ENCODE results near the gene PLA2G2F.

The PLA2G2F gene

DNA sequence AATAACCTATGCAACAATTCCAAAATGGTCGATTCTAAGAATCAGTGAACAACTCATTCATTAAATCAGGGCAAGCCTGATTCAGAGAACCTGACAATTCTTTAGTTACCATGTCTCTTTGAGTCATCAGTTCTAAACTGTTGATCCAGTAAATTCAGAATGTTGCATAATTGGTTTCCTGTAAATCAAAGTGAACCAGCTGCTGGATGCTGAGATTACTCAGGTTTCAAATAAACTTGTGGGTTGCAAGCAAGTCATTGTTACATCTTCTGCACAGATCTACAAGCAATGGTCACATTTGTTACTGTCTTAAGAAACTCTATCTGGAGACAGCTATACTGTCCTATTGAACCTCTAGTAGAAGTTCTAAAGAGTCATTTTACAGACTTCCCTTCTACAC is 36.2 kb upstream of the PLA2G2F start:
- H3K27me3 ChIP-seq (ENCODE audit: control insufficient read depth, insufficient read depth, low read length): no peaks in the 10 kb centered on the region
- no peak overlapping the region for H3K4me3 ChIP-seq (ENCODE audit: low read depth, low read length)
- no peak overlapping the region for H3K9ac ChIP-seq (ENCODE audit: low read depth, low read length)
- H3K4me1 ChIP-seq (ENCODE audit: control insufficient read depth, insufficient read depth, low read length): no peaks in the 10 kb centered on the region
- H3K27ac ChIP-seq (ENCODE audit: low read depth, low read length): no peak overlapping the region
- peaks cover 7% of the 10 kb centered on the region for H3K9me3 ChIP-seq (ENCODE audit: control insufficient read depth, insufficient read depth, low read length)
- no peaks in the 10 kb centered on the region for H3K36me3 ChIP-seq (ENCODE audit: control insufficient read depth, insufficient read depth, low read length)

DNA sequence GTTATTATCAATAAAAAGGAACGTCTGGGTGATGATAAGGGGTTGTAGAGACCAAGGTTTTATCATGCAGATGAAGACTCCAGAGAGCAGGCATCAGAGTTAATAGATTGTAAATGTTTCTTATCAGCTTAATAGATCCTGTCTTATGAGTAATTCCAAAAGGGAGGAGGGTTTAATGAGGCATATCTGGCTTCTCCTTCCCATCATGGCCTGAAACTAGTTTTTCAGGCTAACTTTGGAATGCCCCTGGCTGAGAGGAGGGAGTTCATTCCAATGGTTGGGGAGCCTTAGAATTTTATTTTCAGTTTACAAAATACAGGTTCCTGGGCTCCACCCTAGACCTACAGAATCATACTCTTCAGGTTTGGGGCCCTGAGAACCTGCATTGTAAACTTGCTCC is 33.3 kb upstream of the PLA2G2F start:
- Histone ChIP-seq H3K4me1 (ENCODE audit: control insufficient read depth, insufficient read depth, low read length) (no peaks in the 10 kb centered on the region), H3K9ac (ENCODE audit: low read depth, low read length) (no peak overlapping the region), H3K4me3 (ENCODE audit: low read depth, low read length) (no peak overlapping the region), H3K36me3 (ENCODE audit: control insufficient read depth, insufficient read depth, low read length) (no peaks in the 10 kb centered on the region), H3K27me3 (ENCODE audit: control insufficient read depth, insufficient read depth, low read length) (no peaks in the 10 kb centered on the region), H3K9me3 (ENCODE audit: control insufficient read depth, insufficient read depth, low read length) (no peaks in the 10 kb centered on the region; the same call in 1 of the 2 replicates), H3K27ac (ENCODE audit: low read depth, low read length) (no peak overlapping the region)

DNA sequence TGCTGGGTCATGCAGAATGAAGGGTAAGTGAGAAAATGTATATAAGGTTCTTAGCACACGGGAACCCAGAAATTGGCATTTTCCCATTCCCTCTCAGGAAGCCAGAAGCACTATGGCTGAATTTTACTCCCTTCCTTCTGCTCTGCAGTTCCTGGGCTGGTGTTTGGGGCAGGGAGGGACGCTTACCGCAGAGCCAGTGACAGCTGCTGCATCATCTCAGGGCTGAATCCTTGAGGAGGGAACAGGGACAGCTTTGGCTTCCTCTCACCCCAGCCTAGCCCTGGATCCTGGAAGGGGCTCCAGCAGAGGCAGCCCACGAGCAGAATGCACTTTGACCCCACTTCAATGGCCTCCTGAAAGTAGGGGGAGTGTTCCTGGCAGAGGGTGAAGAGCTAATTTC is 31.8 kb upstream of the PLA2G2F start:
- H3K36me3 ChIP-seq (ENCODE audit: control insufficient read depth, insufficient read depth, low read length): no peaks in the 10 kb centered on the region
- no peak overlapping the region for H3K9ac ChIP-seq (ENCODE audit: low read depth, low read length)

DNA sequence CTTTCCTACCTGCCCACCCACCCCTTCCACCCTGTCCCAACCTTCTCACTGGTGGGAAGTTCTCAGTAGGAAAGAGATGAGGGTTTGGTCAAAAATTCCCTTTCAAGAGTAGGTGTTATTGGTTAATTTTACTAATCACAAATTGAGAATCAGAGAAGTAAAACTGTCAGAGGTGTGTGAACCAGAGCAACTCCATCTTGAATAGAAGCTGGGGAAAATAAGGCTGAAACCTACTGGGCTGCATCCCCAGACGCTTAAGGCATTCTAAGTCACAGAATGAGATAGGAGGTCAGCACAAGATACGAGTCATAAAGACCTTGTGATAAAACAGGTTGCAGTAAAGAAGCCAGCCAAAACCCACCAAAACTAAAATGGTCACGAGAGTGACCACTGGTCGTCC is 31.3 kb upstream of the PLA2G2F start:
- H3K27ac ChIP-seq (ENCODE audit: low read depth, low read length): no peak overlapping the region
- H3K4me3 ChIP-seq (ENCODE audit: low read depth, low read length): no peak overlapping the region
- H3K36me3 ChIP-seq (ENCODE audit: control insufficient read depth, insufficient read depth, low read length): no peaks in the 10 kb centered on the region
- H3K9ac ChIP-seq (ENCODE audit: low read depth, low read length): no peak overlapping the region
- no peaks in the 10 kb centered on the region for H3K4me1 ChIP-seq (ENCODE audit: control insufficient read depth, insufficient read depth, low read length)
- no peaks in the 10 kb centered on the region; the same call in 1 of the 2 replicates for H3K9me3 ChIP-seq (ENCODE audit: control insufficient read depth, insufficient read depth, low read length)
- no peaks in the 10 kb centered on the region for H3K27me3 ChIP-seq (ENCODE audit: control insufficient read depth, insufficient read depth, low read length)

More for the DNA sequence above, 31.8 kb upstream of the PLA2G2F start:
- H3K27me3 ChIP-seq (ENCODE audit: control insufficient read depth, insufficient read depth, low read length): no peaks in the 10 kb centered on the region
- H3K4me1 ChIP-seq (ENCODE audit: control insufficient read depth, insufficient read depth, low read length): no peaks in the 10 kb centered on the region
- no peak overlapping the region for H3K27ac ChIP-seq (ENCODE audit: low read depth, low read length)
- no peak overlapping the region for H3K4me3 ChIP-seq (ENCODE audit: low read depth, low read length)
- no peaks in the 10 kb centered on the region; the same call in 1 of the 2 replicates for H3K9me3 ChIP-seq (ENCODE audit: control insufficient read depth, insufficient read depth, low read length)

DNA sequence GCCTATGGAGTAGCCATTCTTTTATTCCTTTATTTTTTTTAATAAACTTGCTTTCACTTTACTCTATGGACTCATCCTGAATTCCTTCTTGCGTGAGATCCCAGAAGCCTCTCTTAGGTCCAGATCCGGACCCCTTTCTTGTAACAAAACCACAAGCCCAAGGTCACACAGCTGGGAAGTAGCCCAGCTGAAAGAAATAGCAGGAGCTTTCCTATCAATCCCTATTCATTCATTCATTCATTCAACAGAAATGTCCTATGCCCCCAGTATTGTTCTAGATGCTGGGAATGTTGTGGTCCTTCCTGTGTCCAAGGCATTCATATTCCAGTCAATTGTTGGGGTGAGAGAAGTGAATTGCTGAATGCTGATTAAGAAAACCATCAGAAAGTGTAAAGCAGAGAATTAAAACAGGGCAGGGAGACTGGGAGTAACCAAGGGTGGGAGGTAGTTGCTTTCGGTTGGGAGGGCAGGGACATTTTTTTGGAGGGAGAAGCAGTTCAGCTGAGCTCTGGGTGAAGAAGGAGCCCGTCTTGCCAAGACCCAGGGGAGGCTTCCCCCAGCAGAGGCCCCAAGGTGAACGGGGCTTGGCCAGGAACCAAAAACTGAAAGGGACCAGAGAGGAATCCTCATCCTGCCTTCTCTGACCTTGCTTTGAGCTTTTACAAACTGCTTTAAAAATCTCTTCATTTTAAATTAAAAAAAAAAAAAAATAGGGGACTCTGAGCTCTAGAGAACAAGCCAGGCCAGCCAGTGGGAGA is 30.6 kb upstream of the PLA2G2F start:
- Histone ChIP-seq H3K9me3 (ENCODE audit: control insufficient read depth, insufficient read depth, low read length) (no peaks in the 10 kb centered on the region; the same call in 1 of the 2 replicates), H3K4me3 (ENCODE audit: low read depth, low read length) (no peak overlapping the region), H3K27ac (ENCODE audit: low read depth, low read length) (no peak overlapping the region), H3K9ac (ENCODE audit: low read depth, low read length) (no peak overlapping the region), H3K27me3 (ENCODE audit: control insufficient read depth, insufficient read depth, low read length) (no peaks in the 10 kb centered on the region), H3K36me3 (ENCODE audit: control insufficient read depth, insufficient read depth, low read length) (no peaks in the 10 kb centered on the region), H3K4me1 (ENCODE audit: control insufficient read depth, insufficient read depth, low read length) (no peaks in the 10 kb centered on the region)

DNA sequence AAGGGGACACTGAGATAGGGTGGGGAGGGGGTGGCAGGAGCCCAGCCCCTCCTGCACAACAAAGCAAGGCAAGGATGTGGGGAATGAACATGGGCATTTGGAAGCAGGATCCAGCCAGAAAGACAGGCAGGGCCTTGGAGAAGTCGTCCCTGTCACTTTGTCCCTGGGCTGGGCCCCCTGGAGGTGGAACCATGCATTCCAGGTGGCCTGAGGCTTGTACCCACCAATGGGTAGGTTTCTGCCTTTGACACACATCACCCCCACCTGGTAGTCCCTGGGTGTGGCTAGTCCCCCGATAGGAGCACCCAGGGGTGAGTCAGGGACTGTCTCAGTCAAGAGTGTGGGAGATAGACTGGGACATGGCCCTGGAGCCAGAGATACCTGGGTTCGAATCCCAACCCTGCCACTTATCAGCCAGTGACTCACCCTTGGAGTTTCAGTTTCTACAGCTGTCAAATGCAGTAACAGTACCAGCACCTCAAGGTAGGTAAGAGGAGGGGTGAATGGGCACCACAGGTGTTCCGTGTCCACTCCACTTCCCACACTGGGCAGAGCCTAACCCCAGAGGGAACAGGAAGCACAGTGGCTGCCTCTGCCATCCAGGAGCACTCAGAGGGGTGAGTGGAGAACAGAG is 29.8 kb upstream of the PLA2G2F start:
- no peaks in the 10 kb centered on the region for H3K27me3 ChIP-seq (ENCODE audit: control insufficient read depth, insufficient read depth, low read length)
- no peak overlapping the region for H3K4me3 ChIP-seq (ENCODE audit: low read depth, low read length)
- H3K9me3 ChIP-seq (ENCODE audit: control insufficient read depth, insufficient read depth, low read length): no peaks in the 10 kb centered on the region; the same call in 1 of the 2 replicates
- H3K36me3 ChIP-seq (ENCODE audit: control insufficient read depth, insufficient read depth, low read length): no peaks in the 10 kb centered on the region
- H3K4me1 ChIP-seq (ENCODE audit: control insufficient read depth, insufficient read depth, low read length): peaks cover under 1% of the 10 kb centered on the region; the same call in 1 of the 2 replicates
- H3K9ac ChIP-seq (ENCODE audit: low read depth, low read length): no peak overlapping the region
- no peak overlapping the region for H3K27ac ChIP-seq (ENCODE audit: low read depth, low read length)

DNA sequence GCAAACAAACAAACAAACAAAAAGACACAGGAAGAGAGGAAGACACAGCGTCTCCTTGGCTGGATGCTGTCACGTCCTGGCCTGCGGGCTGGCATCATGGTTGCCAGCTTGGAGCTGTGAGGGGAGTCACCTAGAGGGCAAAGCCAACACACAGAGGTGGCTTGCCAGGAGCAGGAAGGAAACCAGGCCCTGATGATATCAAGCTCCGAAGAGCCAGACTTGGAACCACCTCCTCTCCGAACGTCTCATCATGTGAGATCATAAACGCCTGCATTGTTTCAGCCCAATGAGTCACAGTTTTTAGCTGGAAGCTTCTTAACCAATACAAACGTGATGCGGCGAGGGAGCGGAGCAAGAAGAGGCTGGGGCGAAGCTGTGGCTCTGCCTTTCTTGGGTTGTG is 28.4 kb upstream of the PLA2G2F start:
- no peaks in the 10 kb centered on the region for H3K36me3 ChIP-seq (ENCODE audit: control insufficient read depth, insufficient read depth, low read length)
- H3K9ac ChIP-seq (ENCODE audit: low read depth, low read length): no peak overlapping the region
- H3K9me3 ChIP-seq (ENCODE audit: control insufficient read depth, insufficient read depth, low read length): no peaks in the 10 kb centered on the region
- no peaks in the 10 kb centered on the region for H3K27me3 ChIP-seq (ENCODE audit: control insufficient read depth, insufficient read depth, low read length)
- H3K4me1 ChIP-seq (ENCODE audit: control insufficient read depth, insufficient read depth, low read length): peaks cover 4% of the 10 kb centered on the region; the same call in 1 of the 2 replicates
- H3K27ac ChIP-seq (ENCODE audit: low read depth, low read length): no peak overlapping the region
- no peak overlapping the region for H3K4me3 ChIP-seq (ENCODE audit: low read depth, low read length)

DNA sequence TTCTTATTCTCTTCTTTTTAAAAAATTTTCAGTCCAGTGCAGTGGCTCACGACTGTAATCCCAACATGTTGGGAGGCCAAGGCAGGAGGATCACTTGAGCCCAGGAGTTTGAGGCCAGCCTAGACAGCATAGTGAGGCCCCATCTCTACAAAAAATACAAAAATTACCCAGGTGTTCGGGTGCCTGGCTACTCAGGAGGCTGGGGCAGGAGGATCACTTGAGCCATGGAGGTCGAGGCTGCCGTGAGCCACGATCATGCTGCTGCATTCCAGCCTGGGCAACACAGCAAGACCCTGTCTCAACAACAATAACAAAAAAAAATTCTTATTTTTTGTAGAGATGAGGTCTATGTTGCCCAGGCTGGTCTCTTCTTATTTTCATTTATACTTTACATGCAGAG is 27.7 kb upstream of the PLA2G2F start:
- Histone ChIP-seq H3K27ac (ENCODE audit: low read depth, low read length) (no peak overlapping the region), H3K4me1 (ENCODE audit: control insufficient read depth, insufficient read depth, low read length) (peaks cover 4% of the 10 kb centered on the region; the same call in 1 of the 2 replicates), H3K4me3 (ENCODE audit: low read depth, low read length) (no peak overlapping the region), H3K9ac (ENCODE audit: low read depth, low read length) (no peak overlapping the region), H3K9me3 (ENCODE audit: control insufficient read depth, insufficient read depth, low read length) (no peaks in the 10 kb centered on the region), H3K27me3 (ENCODE audit: control insufficient read depth, insufficient read depth, low read length) (no peaks in the 10 kb centered on the region), H3K36me3 (ENCODE audit: control insufficient read depth, insufficient read depth, low read length) (no peaks in the 10 kb centered on the region)

DNA sequence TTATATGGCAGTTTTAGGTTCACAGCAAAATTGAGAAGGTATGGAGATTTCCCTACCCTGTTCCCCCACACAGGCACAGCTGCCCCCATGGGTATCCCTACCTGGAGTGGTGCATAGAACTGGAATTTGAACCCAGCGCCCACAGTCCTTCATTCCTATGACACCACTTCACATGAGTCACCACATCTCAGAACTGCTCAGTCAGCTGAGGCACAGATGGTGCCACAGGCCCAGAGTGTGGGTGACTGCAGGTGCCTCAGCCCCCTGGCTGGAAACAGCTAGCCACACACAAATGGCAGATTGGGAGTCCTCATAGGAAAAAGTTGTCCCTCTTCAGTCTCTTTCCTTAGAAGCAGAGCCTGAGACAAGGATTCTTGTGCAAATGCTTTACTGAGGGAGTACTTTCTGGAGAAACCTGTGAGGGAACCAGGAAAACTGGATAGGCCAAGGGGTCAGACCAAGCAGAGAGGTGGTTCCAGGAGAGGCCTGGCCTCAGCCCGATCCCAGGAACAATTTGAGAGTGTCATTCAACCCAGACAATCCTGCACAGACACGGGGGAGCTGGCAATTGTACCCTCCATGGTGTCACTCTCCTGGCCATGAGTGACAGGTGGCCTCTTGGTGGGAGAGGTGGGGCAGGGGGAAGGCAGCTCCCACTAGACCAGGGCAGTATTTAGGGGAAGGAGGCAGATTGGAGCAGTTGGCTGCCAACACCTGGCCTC is 26.7 kb upstream of the PLA2G2F start:
- H3K4me3 ChIP-seq (ENCODE audit: low read depth, low read length): no peak overlapping the region
- H3K9ac ChIP-seq (ENCODE audit: low read depth, low read length): no peak overlapping the region
- H3K27me3 ChIP-seq (ENCODE audit: control insufficient read depth, insufficient read depth, low read length): no peaks in the 10 kb centered on the region
- H3K36me3 ChIP-seq (ENCODE audit: control insufficient read depth, insufficient read depth, low read length): no peaks in the 10 kb centered on the region
- no peak overlapping the region for H3K27ac ChIP-seq (ENCODE audit: low read depth, low read length)
- H3K9me3 ChIP-seq (ENCODE audit: control insufficient read depth, insufficient read depth, low read length): no peaks in the 10 kb centered on the region
- peaks cover 4% of the 10 kb centered on the region; the same call in 1 of the 2 replicates for H3K4me1 ChIP-seq (ENCODE audit: control insufficient read depth, insufficient read depth, low read length)

DNA sequence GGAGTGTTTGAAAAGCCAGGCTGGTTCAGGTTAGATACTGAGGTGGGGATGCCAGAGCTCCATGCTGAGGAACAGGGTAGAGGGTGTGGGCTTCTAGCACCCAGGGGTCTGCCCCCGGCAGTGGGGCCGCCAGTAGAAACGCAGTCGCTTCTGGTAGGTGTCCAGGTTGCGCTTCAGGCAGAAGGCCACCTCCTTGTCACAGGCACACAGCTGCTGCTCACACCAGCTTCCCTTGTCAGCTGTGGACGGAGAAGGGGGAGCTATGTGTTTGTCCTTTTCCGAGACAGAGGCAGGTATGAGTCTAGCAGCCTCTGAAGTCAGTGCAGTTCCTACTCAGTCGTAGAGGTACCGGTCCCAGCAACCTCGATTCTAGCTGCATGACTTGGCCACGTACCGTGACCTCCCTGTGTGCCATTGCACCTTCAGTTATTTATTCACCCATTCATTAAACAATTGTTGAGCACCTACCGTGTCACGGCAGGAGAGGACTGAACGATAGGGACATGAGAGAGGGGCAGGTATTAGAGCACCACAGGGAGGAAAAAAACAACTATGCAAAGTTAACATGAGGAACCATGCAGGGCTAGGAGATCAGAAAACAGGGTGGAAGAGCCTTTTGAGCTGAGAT is 25.0 kb upstream of the PLA2G2F start:
- H3K27me3 ChIP-seq (ENCODE audit: control insufficient read depth, insufficient read depth, low read length): no peaks in the 10 kb centered on the region
- peaks cover 4% of the 10 kb centered on the region; the same call in 1 of the 2 replicates for H3K4me1 ChIP-seq (ENCODE audit: control insufficient read depth, insufficient read depth, low read length)
- no peak overlapping the region for H3K4me3 ChIP-seq (ENCODE audit: low read depth, low read length)
- no peak overlapping the region for H3K27ac ChIP-seq (ENCODE audit: low read depth, low read length)
- no peaks in the 10 kb centered on the region for H3K36me3 ChIP-seq (ENCODE audit: control insufficient read depth, insufficient read depth, low read length)
- H3K9ac ChIP-seq (ENCODE audit: low read depth, low read length): no peak overlapping the region
- no peaks in the 10 kb centered on the region for H3K9me3 ChIP-seq (ENCODE audit: control insufficient read depth, insufficient read depth, low read length)

All from HUES48 (cell line).